GM23338 (cell line): ENCODE results near the gene NUFIP2. TPM values are rescaled to one million over a fixed set of nuclear protein-coding genes. Genes with fewer than 3 reads are reported as not detected.
"Not testable (repeated sequence)": the region's sequence is repeated elsewhere in the genome, so short reads cannot be mapped to it uniquely, and the experiment has no call there.

Experiments
- ATAC-seq: fragments of 200-7000 bp; cut with Tn5 transposase; 3 replicates; pipeline ENCODE4 v1.9.1; 2020
- DNase-seq: peaks from one replicate; pipeline ENCODE4 v3.0.0-alpha.2; 2015; ENCODE audit warnings: low spot score
- H2AFZ ChIP-seq: fragments of 200-600 bp; sonication (generic); 2 replicates; pipeline ENCODE4 v1.8.0; 2016; ENCODE audit warnings: antibody characterized with exemption, mild to moderate bottlenecking, moderate library complexity
- H3F3A ChIP-seq: fragments of 200-600 bp; sonication (generic); replicated peaks from 2 replicates; pipeline ENCODE4 v1.8.0; 2017; ENCODE audit warnings: antibody characterized with exemption, mixed run types, low read depth
- H3K27ac ChIP-seq: fragments of 200-600 bp; sonication (generic); 2 replicates; pipeline ENCODE4 v1.6.1; 2016; ENCODE audit warnings: low read depth
- H3K27me3 ChIP-seq: fragments of 200-600 bp; sonication (generic); 2 replicates; pipeline ENCODE4 v1.8.0; 2016; ENCODE audit warnings: mild to moderate bottlenecking, mixed run types, moderate library complexity; ENCODE audit not compliant: insufficient read depth
- H3K36me3 ChIP-seq: fragments of 200-600 bp; sonication (generic); 2 replicates; pipeline ENCODE4 v1.8.0; 2016; ENCODE audit warnings: mild to moderate bottlenecking; ENCODE audit not compliant: insufficient read depth
- H3K4me1 ChIP-seq: fragments of 200-600 bp; sonication (generic); 2 replicates; pipeline ENCODE4 v1.8.0; 2016; ENCODE audit warnings: mild to moderate bottlenecking, moderate library complexity; ENCODE audit not compliant: insufficient read depth
- H3K4me2 ChIP-seq: fragments of 200-600 bp; sonication (generic); 2 replicates; pipeline ENCODE4 v1.7.1; 2017; ENCODE audit warnings: mixed run types
- H3K4me3 ChIP-seq: fragments of 200-600 bp; sonication (generic); 2 replicates; pipeline ENCODE4 v1.6.1; 2016; ENCODE audit warnings: mixed run types
- H3K79me2 ChIP-seq: fragments of 200-600 bp; sonication (generic); replicated peaks from 2 replicates; pipeline ENCODE4 v1.8.0; 2017; ENCODE audit warnings: mild to moderate bottlenecking; ENCODE audit not compliant: insufficient read depth
- H3K9me2 ChIP-seq: fragments of 200-600 bp; sonication (generic); 2 replicates; pipeline ENCODE4 v1.8.0; 2017; ENCODE audit not compliant: insufficient read depth
- H4K20me1 ChIP-seq: fragments of 200-600 bp; sonication (generic); replicated peaks from 2 replicates; pipeline ENCODE4 v1.8.0; 2017; ENCODE audit warnings: mild to moderate bottlenecking; ENCODE audit not compliant: insufficient read depth
- H3K27ac Mint-ChIP-seq: 2 replicates; pipeline ENCODE4 v1.8.0; 2020; ENCODE audit warnings: inconsistent platforms, mild to moderate bottlenecking, moderate library complexity, mixed read lengths
- H3K27me3 Mint-ChIP-seq: 3 replicates; pipeline ENCODE4 v1.8.0; 2022; ENCODE audit warnings: low read depth, mild to moderate bottlenecking, moderate library complexity, mixed read lengths, inconsistent platforms; ENCODE audit not compliant: insufficient read depth, poor library complexity
- H3K36me3 Mint-ChIP-seq: 3 replicates; pipeline ENCODE4 v1.8.0; 2021; ENCODE audit warnings: low read depth, mild to moderate bottlenecking, inconsistent platforms, moderate library complexity, mixed read lengths
- H3K4me1 Mint-ChIP-seq: 3 replicates; pipeline ENCODE4 v1.8.0; 2020; ENCODE audit warnings: mild to moderate bottlenecking, inconsistent platforms, mixed read lengths
- H3K4me3 Mint-ChIP-seq: 3 replicates; pipeline ENCODE4 v1.8.0; 2021; ENCODE audit warnings: moderate library complexity, mild to moderate bottlenecking, inconsistent platforms, mixed read lengths
- H3K9me3 Mint-ChIP-seq: 3 replicates; pipeline ENCODE4 v1.8.0; 2020; ENCODE audit warnings: moderate library complexity, mild to moderate bottlenecking, inconsistent platforms, mixed read lengths
- EZH2phosphoT487 ChIP-seq: fragments of 200-600 bp; sonication (generic); IDR thresholded peaks from one replicate; pipeline ENCODE4 v1.8.1; 2018; ENCODE audit warnings: antibody characterized with exemption; ENCODE audit not compliant: unreplicated experiment
- JUNB ChIP-seq: IDR thresholded peaks from one replicate; pipeline ENCODE4 v1.6.1; 2016; ENCODE audit warnings: antibody characterized with exemption; ENCODE audit not compliant: unreplicated experiment
- POLR2AphosphoS5 ChIP-seq: IDR thresholded peaks from 2 replicates; pipeline ENCODE4 v1.6.1; 2016; ENCODE audit warnings: antibody characterized with exemption, low read depth
- STAT1 ChIP-seq: IDR thresholded peaks from one replicate; pipeline ENCODE4 v1.6.1; 2016; ENCODE audit warnings: antibody characterized with exemption; ENCODE audit not compliant: unreplicated experiment
- ZNF331 ChIP-seq: fragments of 250-450 bp; sonication (Bioruptor Pico); IDR thresholded peaks from 2 replicates; pipeline ENCODE4 v1.5.0; 2020; ENCODE audit warnings: low read depth, mild to moderate bottlenecking, moderate library complexity
- polyA plus RNA-seq: library from polyadenylated mRNA; unstranded; fragments of >200 nt; fragmentation: Nextera tagmentation; extraction: Ambion mirVana; gene quantifications from 2 replicates; pipeline ENCODE4 v1.2.1, GENCODE V29; 2016
- total RNA-seq: library from RNA; depleted of rRNA; stranded (reverse); fragments of >200 nt; shearing (Covaris generic); gene quantifications from 2 replicates; pipeline ENCODE4 v1.2.3, GENCODE V29; 2014
- TF ChIP-seq, protein P1 (sequence below): IDR thresholded peaks from 2 replicates; pipeline ENCODE4 v1.6.1; 2016; ENCODE audit warnings: antibody characterized with exemption
- TF ChIP-seq, protein P2 (sequence below): IDR thresholded peaks from one replicate; pipeline ENCODE4 v1.6.1; 2018; ENCODE audit warnings: antibody characterized with exemption; ENCODE audit not compliant: unreplicated experiment
- TF ChIP-seq, protein P3 (sequence below), 2 experiments: fragments of 200-600 bp in 1 of 2; sonication (generic) in 1 of 2; conservative IDR thresholded peaks; 2 replicates each; pipeline versions ENCODE4 v1.5.1 to v1.6.1; 2016 to 2017; ENCODE audit warnings: antibody characterized with exemption in 2 of 2, low read depth in 2 of 2, mild to moderate bottlenecking in 2 of 2, moderate library complexity in 1 of 2

Gene NUFIP2
- total and polyA plus RNA-seq, 2 experiments from 2014 or later: 22.2 to 88.5 TPM

DNA sequence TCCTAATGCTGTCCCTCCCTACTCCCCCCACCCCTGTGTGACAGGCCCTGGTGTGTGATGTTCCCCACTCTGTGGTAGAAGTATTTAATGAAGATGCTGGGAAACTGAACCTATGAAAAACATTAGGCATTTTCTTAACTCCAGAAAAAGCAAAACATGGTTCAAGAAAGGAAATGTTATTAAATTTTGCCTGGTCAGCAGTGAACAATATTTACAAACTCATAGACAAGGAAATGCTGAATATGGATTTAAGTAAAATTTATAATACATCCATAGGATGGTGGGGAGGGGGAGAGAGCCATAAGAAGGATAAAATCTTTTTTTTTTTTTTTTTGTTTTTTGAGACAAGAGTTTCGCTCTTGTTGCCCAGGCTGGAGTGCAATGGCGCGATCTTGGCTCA is 58.0 kb downstream of the NUFIP2 start:
- no peaks in the 10 kb centered on the region for H3K36me3 ChIP-seq
- TF ChIP-seq, protein P1, sequence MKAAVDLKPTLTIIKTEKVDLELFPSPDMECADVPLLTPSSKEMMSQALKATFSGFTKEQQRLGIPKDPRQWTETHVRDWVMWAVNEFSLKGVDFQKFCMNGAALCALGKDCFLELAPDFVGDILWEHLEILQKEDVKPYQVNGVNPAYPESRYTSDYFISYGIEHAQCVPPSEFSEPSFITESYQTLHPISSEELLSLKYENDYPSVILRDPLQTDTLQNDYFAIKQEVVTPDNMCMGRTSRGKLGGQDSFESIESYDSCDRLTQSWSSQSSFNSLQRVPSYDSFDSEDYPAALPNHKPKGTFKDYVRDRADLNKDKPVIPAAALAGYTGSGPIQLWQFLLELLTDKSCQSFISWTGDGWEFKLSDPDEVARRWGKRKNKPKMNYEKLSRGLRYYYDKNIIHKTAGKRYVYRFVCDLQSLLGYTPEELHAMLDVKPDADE: no peak
- TF ChIP-seq JUNB (no peak), EZH2phosphoT487 (no peak), POLR2AphosphoS5 (no peak)
- TF ChIP-seq, protein P2, sequence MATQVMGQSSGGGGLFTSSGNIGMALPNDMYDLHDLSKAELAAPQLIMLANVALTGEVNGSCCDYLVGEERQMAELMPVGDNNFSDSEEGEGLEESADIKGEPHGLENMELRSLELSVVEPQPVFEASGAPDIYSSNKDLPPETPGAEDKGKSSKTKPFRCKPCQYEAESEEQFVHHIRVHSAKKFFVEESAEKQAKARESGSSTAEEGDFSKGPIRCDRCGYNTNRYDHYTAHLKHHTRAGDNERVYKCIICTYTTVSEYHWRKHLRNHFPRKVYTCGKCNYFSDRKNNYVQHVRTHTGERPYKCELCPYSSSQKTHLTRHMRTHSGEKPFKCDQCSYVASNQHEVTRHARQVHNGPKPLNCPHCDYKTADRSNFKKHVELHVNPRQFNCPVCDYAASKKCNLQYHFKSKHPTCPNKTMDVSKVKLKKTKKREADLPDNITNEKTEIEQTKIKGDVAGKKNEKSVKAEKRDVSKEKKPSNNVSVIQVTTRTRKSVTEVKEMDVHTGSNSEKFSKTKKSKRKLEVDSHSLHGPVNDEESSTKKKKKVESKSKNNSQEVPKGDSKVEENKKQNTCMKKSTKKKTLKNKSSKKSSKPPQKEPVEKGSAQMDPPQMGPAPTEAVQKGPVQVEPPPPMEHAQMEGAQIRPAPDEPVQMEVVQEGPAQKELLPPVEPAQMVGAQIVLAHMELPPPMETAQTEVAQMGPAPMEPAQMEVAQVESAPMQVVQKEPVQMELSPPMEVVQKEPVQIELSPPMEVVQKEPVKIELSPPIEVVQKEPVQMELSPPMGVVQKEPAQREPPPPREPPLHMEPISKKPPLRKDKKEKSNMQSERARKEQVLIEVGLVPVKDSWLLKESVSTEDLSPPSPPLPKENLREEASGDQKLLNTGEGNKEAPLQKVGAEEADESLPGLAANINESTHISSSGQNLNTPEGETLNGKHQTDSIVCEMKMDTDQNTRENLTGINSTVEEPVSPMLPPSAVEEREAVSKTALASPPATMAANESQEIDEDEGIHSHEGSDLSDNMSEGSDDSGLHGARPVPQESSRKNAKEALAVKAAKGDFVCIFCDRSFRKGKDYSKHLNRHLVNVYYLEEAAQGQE: no peak
- no peaks in the 10 kb centered on the region for H3K27me3 ChIP-seq
- Mint-ChIP-seq H3K4me3 (no peak overlapping the region), H3K4me1 (peaks cover 6% of the 10 kb centered on the region), H3K9me3 (no peaks in the 10 kb centered on the region), H3K36me3 (no peaks in the 10 kb centered on the region), H3K27ac (no peak overlapping the region), H3K27me3 (no peaks in the 10 kb centered on the region)
- H3K4me2 ChIP-seq: no peak overlapping the region
- no peak for ATAC-seq
- no peaks in the 10 kb centered on the region for H4K20me1 ChIP-seq
- DNase-seq: no peak
- H3K4me3 ChIP-seq: no peak overlapping the region
- no peaks in the 10 kb centered on the region for H3K79me2 ChIP-seq
- no peak overlapping the region for H2AFZ ChIP-seq
- peaks cover 12% of the 10 kb centered on the region for H3K4me1 ChIP-seq
- H3K27ac ChIP-seq: no peak overlapping the region
- H3K9me2 ChIP-seq: no peaks in the 10 kb centered on the region
- H3F3A ChIP-seq: no peaks in the 10 kb centered on the region

DNA sequence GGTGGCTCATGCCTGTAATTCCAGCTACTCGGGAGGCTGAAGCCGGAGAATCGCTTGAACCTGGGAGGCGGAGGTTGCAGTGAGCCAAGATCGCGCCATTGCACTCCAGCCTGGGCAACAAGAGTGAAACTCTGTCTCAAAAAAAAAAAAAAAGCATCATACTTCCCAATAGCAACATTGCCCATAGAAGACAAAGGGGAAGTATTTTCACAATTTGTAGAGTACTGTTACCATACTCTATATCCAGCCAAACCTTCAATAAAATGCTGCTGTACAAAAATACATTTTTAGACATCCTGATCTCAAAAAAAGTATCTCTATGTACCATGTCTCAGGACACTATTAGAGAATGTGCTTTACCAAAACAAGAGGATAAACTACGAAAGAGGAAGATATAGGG is 59.0 kb downstream of the NUFIP2 start:
- peak overlapping the region; percentile 28; the same call in 1 of the 2 replicates for H2AFZ ChIP-seq
- not testable (repeated sequence) for H4K20me1 ChIP-seq, H3F3A ChIP-seq, DNase-seq, H3K4me3 Mint-ChIP-seq, H3K27me3 Mint-ChIP-seq, H3K4me1 Mint-ChIP-seq, H3K9me2 ChIP-seq, H3K36me3 ChIP-seq, H3K27me3 ChIP-seq, ATAC-seq, H3K79me2 ChIP-seq, H3K27ac ChIP-seq, H3K27ac Mint-ChIP-seq, H3K36me3 Mint-ChIP-seq, H3K4me2 ChIP-seq, H3K4me3 ChIP-seq, H3K9me3 Mint-ChIP-seq, H3K4me1 ChIP-seq

DNA sequence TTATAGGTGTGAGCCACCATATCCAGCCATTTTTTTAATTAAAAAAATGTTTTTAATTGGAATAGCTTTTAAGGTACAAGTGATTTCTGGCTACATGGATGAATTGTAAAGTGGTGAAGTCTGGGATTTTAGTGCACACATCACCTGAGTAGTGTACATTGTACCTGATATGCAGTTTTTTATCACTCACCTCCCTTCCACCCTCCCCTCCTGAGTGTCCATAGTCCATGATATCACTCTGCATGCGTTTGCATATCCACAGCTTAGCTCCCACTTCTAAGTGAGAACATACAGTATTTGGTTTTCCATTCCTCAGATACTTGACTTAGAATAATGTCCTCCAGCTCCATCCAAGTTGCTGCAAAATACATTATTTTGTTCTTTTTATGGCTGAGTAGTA is 60.6 kb downstream of the NUFIP2 start:
- Histone ChIP-seq H3K4me1 (no peaks in the 10 kb centered on the region), H3F3A (no peaks in the 10 kb centered on the region)
- H3K9me3 Mint-ChIP-seq: no peaks in the 10 kb centered on the region
- TF ChIP-seq, protein P3, sequence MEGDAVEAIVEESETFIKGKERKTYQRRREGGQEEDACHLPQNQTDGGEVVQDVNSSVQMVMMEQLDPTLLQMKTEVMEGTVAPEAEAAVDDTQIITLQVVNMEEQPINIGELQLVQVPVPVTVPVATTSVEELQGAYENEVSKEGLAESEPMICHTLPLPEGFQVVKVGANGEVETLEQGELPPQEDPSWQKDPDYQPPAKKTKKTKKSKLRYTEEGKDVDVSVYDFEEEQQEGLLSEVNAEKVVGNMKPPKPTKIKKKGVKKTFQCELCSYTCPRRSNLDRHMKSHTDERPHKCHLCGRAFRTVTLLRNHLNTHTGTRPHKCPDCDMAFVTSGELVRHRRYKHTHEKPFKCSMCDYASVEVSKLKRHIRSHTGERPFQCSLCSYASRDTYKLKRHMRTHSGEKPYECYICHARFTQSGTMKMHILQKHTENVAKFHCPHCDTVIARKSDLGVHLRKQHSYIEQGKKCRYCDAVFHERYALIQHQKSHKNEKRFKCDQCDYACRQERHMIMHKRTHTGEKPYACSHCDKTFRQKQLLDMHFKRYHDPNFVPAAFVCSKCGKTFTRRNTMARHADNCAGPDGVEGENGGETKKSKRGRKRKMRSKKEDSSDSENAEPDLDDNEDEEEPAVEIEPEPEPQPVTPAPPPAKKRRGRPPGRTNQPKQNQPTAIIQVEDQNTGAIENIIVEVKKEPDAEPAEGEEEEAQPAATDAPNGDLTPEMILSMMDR (conservative IDR thresholded peaks at IDR 0.05; ENCODE audit: low read depth in 2 of 2): no peak
- TF ChIP-seq STAT1 (no peak), ZNF331 (no peak), POLR2AphosphoS5 (no peak)

More for the DNA sequence above, 60.6 kb downstream of the NUFIP2 start:
- H3K4me3 ChIP-seq: no peak overlapping the region
- ATAC-seq: no peak
- Mint-ChIP-seq H3K4me3 (no peak overlapping the region), H3K4me1 (no peaks in the 10 kb centered on the region), H3K36me3 (no peaks in the 10 kb centered on the region), H3K27me3 (peaks cover 3% of the 10 kb centered on the region), H3K27ac (no peak overlapping the region)
- H3K36me3 ChIP-seq: no peaks in the 10 kb centered on the region
- H3K9me2 ChIP-seq: no peaks in the 10 kb centered on the region
- H3K4me2 ChIP-seq: no peak overlapping the region
- no peak overlapping the region for H2AFZ ChIP-seq
- no peaks in the 10 kb centered on the region for H3K27me3 ChIP-seq
- no peaks in the 10 kb centered on the region for H3K79me2 ChIP-seq
- no peak for DNase-seq
- no peaks in the 10 kb centered on the region for H4K20me1 ChIP-seq
- no peak overlapping the region for H3K27ac ChIP-seq
